Lower lobe of right lung (tissue), 2 donors: ENCODE results near the gene TMEM44. TPM values are rescaled to one million over a fixed set of nuclear protein-coding genes. Genes with fewer than 3 reads are reported as not detected.
A peak's percentile ranks its signal among the peaks of the same experiment; 100 is the strongest.

ENCODE experiments used
- ATAC-seq, 2 donors: fragments of 200-7000 bp; cut with Tn5 transposase; one replicate each; pipeline ENCODE4 v1.9.1; 2020 to 2022; ENCODE audit warnings: mild to moderate bottlenecking in 2 of 2, moderate library complexity in 2 of 2
- DNase-seq: peaks from one replicate; pipeline ENCODE4 v3.0.0-alpha.2; 2020
- H3K27ac ChIP-seq: fragments of 200-600 bp; one replicate; pipeline ENCODE4 v1.8.0; 2022
- H3K27me3 ChIP-seq: fragments of 200-600 bp; one replicate; pipeline ENCODE4 v1.8.0; 2022; ENCODE audit warnings: low read depth
- H3K36me3 ChIP-seq: fragments of 200-600 bp; one replicate; pipeline ENCODE4 v1.8.0; 2022; ENCODE audit warnings: mild to moderate bottlenecking
- H3K4me1 ChIP-seq: fragments of 200-600 bp; one replicate; pipeline ENCODE4 v1.8.0; 2022
- H3K4me3 ChIP-seq: fragments of 200-600 bp; one replicate; pipeline ENCODE4 v1.8.0; 2022; ENCODE audit warnings: mild to moderate bottlenecking
- H3K9me3 ChIP-seq: fragments of 200-600 bp; one replicate; pipeline ENCODE4 v1.8.0; 2022
- CTCF ChIP-seq: fragments of 200-600 bp; IDR thresholded peaks from one replicate; pipeline ENCODE4 v1.8.0; 2022; ENCODE audit warnings: antibody characterized with exemption, mild to moderate bottlenecking
- intact Hi-C: fragments of 100-400 bp; cut with DNase I; formaldehyde crosslinking; loops from one replicate; pipeline ENCODE4 v1.11.0; 2022
- long read RNA-seq: library from polyadenylated mRNA; unstranded; transcript quantifications from one replicate; pipeline ENCODE4 v2.0.0, GENCODE V29; 2021
- total RNA-seq: library from RNA; stranded (reverse); fragmentation: NEBNext Ultra II Directional; extraction: Animal tissue kit (Norgen Biotek cat#: 25700); gene quantifications from one replicate; pipeline ENCODE4 v1.2.1, GENCODE V29; 2021
- donor health status: DM: no; HTN: yes; CAD: no; lungs with severe emphysema.

The TMEM44 gene
- 22.7 TPM for total RNA-seq
- long read RNA-seq, transcript TMEM44-202 (10 exons, 2,245 nt): major isoform, 15 of 46 reads
- long read RNA-seq, partial matches to known transcripts: 5 of 46 reads
- long read RNA-seq, other reads (novel, unspliced or antisense): 23 of 46 reads

- Histone ChIP-seq H3K27ac (peak within 1 kb of the TSS; percentile 81), H3K27me3 (no peaks in the 10 kb centered on the region), H3K4me1 (peaks cover 10% of the 10 kb centered on the region), H3K4me3 (peak within 1 kb of the TSS; percentile 68), H3K9me3 (no peaks in the 10 kb centered on the region), H3K36me3 (peaks cover 4% of the 10 kb centered on the region)
- intact Hi-C loops: no loop called here
- peak; percentile 82 for DNase-seq
- peak; percentile 59 for TF ChIP-seq CTCF
- peak; percentile 89 to 96 for ATAC-seq
Measured at GRCh38 chr3:194633349-194634004, at the start of gene TMEM44. TMEM44 (minus strand) TSS chr3:194633419; CDS start chr3:194633215, 204 bp downstream.

GRCh38 chr3:194682694-194683310 is 49.6 kb upstream of the TMEM44 start:
- peaks cover 5% of the 10 kb centered on the region for H3K27me3 ChIP-seq
- DNase-seq: peak; percentile 60
- peak; percentile 80 for ATAC-seq
- H3K36me3 ChIP-seq: no peaks in the 10 kb centered on the region
- peak overlapping the region; percentile 37 for H3K27ac ChIP-seq
- peak; percentile 88 for TF ChIP-seq CTCF
- peaks cover 41% of the 10 kb centered on the region for H3K4me1 ChIP-seq
- no peaks in the 10 kb centered on the region for H3K9me3 ChIP-seq
- intact Hi-C loops: loop anchor here (10.0 kb wide), 2 partner anchors 422 to 582 kb away; no protein-coding TSS in a partner anchor
- no peak overlapping the region for H3K4me3 ChIP-seq

GRCh38 chr3:194682189-194682693 is 49.0 kb upstream of the TMEM44 start:
- Histone ChIP-seq H3K27ac (no peak overlapping the region), H3K4me3 (no peak overlapping the region)
- no peak for ATAC-seq

GRCh38 chr3:194680888-194681615 is 47.8 kb upstream of the TMEM44 start:
- Histone ChIP-seq H3K4me3 (no peak overlapping the region), H3K9me3 (no peaks in the 10 kb centered on the region), H3K27me3 (no peaks in the 10 kb centered on the region), H3K36me3 (no peaks in the 10 kb centered on the region), H3K27ac (no peak overlapping the region), H3K4me1 (peaks cover 23% of the 10 kb centered on the region)
- DNase-seq (no peak), ATAC-seq (no peak)
- no peak for TF ChIP-seq CTCF
- intact Hi-C loops: loop anchor here (10.0 kb wide), 2 partner anchors 424 to 584 kb away; no protein-coding TSS in a partner anchor

More at GRCh38 chr3:194682189-194682693, 49.0 kb upstream of the TMEM44 start:
- no peaks in the 10 kb centered on the region for H3K36me3 ChIP-seq
- DNase-seq: no peak
- peaks cover 5% of the 10 kb centered on the region for H3K27me3 ChIP-seq
- H3K4me1 ChIP-seq: peaks cover 35% of the 10 kb centered on the region
- intact Hi-C loops: loop anchor here (10.0 kb wide), 2 partner anchors 423 to 583 kb away; no protein-coding TSS in a partner anchor
- no peak for TF ChIP-seq CTCF
- H3K9me3 ChIP-seq: no peaks in the 10 kb centered on the region

- no peak for ATAC-seq
Measured at GRCh38 chr3:194676471-194676870, 43.3 kb upstream of the TMEM44 start.

More at GRCh38 chr3:194676471-194676870, 43.3 kb upstream of the TMEM44 start:
- H3K27me3 ChIP-seq: no peaks in the 10 kb centered on the region
- DNase-seq: no peak
- H3K27ac ChIP-seq: no peak overlapping the region
- H3K9me3 ChIP-seq: no peaks in the 10 kb centered on the region
- no peaks in the 10 kb centered on the region for H3K36me3 ChIP-seq
- no peak overlapping the region for H3K4me3 ChIP-seq
- intact Hi-C loops: loop anchor here (10.0 kb wide), 1 partner anchor 858 kb away; no protein-coding TSS in a partner anchor
- peaks cover 1% of the 10 kb centered on the region for H3K4me1 ChIP-seq
- TF ChIP-seq CTCF: no peak
